ENCODE measurements around the gene NR2C2AP.

DNA sequence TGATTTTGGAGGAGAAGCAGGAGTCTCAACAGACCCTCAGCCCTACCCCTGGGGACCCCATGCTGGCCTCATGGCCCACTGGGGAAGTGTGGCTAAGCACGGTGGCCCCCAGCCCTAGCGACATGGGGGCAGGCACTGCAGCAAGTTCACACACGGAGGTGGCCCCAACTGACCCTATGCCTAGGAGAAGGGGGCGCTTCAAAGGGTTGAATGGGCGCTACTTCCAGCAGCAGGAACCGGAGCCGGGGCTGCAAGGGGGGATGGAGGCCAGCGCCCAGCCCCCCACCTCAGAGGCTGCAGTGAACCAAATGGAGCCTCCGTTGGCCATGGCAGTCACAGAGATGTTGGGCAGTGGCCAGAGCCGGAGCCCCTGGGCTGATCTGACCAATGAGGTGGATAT is 23.4 kb upstream of the NR2C2AP start:
- TF ChIP-seq, protein P1, sequence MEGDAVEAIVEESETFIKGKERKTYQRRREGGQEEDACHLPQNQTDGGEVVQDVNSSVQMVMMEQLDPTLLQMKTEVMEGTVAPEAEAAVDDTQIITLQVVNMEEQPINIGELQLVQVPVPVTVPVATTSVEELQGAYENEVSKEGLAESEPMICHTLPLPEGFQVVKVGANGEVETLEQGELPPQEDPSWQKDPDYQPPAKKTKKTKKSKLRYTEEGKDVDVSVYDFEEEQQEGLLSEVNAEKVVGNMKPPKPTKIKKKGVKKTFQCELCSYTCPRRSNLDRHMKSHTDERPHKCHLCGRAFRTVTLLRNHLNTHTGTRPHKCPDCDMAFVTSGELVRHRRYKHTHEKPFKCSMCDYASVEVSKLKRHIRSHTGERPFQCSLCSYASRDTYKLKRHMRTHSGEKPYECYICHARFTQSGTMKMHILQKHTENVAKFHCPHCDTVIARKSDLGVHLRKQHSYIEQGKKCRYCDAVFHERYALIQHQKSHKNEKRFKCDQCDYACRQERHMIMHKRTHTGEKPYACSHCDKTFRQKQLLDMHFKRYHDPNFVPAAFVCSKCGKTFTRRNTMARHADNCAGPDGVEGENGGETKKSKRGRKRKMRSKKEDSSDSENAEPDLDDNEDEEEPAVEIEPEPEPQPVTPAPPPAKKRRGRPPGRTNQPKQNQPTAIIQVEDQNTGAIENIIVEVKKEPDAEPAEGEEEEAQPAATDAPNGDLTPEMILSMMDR (IDR thresholded peaks at IDR 0.05; ENCODE audit: low read length), result no peak
- TF ChIP-seq EZH2phosphoT487 (IDR thresholded peaks at IDR 0.05; ENCODE audit: low read length), result no peak

Measured in MM.1S (cell line).